NCI-H345 (cell line): Measurements from ENCODE around the gene CREB5.
A peak's percentile ranks its signal among the peaks of the same experiment; 100 is the strongest.

Source experiments
- DNase-seq: peaks from one replicate; lab custom pipeline; 2025; lab: John Stamatoyannopoulos, UW

CREB5 gene

GRCh38 chr7:28479507-28479947, 67.2 kb downstream of the CREB5 start:
- DNase-seq, result no peak

DNA sequence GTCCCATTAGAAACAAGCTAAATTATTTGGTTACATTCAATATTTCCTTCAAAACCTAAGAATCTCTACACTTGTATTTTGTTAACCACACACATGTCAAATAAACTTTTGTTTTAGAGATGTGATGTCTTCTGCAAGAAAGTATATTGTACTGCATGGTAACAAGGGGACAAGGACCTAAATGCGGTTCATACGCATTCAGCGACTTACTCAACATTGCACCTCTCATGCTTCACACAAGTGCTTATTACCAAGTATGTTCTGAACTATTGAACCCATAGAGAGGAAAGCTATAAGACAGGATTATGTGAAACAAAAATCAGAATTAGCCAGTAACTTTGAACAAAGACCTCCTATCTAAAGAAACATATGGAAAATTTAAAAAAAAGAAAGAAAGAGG, 68.3 kb downstream of the CREB5 start:
- DNase-seq, result no peak

DNA sequence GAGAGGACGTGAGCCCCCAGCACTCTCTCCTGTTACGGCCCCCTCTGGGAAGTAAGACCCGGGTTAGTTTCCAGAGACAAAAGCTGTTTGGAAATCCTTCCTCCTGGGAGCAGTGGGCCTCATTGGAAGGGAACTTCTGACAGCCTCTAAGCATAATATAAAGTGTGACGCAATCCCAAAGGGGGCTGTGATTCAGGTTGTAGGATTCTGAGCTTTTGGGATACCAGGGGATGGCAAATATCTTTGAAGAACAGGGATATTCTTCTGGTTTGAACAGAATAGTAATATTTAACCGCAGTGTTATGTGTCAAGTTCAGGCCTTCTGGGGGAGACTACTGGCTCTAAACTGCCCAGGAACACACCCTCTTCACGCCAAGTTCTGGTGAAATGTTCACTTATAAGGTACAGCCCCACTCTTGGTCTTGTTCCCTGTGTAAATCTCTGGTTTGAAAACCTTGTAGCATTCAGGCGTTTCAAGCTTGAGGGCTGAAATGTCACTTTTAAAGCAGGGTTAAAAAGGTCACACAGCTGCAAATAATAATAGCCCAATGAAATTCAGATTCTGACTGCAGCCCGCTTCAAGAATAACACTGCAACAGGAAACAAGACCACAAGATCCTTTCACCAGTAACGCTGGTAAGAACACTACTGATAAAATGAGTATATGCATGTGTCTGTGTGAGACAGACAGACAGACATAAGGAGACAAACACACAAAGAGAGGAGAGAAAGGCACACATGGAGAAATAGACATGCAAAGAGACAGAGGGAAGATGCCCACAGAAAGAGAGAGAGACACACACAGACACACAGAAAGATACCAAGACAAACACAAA, 69.0 kb downstream of the CREB5 start:
- no peak for DNase-seq

DNA sequence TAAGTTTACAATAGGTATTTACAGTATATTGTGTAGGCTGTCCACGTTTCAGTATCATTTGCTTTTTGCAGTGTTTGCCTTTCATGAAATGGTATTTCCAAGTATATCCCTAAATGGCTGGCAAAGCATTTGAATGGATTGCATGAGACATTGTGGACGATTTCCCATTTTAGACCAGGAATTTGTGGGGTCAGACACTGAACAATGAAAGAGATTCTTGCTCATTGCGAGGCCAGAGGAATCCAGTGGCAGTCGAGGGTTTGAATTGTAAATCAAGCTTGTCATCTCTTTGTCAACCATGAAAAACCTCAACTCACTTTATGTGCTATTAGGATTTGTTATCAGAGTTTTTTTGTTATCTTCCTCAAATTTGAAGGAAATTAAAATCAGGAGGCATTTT, 70.8 kb downstream of the CREB5 start:
- DNase-seq, result no peak

DNA sequence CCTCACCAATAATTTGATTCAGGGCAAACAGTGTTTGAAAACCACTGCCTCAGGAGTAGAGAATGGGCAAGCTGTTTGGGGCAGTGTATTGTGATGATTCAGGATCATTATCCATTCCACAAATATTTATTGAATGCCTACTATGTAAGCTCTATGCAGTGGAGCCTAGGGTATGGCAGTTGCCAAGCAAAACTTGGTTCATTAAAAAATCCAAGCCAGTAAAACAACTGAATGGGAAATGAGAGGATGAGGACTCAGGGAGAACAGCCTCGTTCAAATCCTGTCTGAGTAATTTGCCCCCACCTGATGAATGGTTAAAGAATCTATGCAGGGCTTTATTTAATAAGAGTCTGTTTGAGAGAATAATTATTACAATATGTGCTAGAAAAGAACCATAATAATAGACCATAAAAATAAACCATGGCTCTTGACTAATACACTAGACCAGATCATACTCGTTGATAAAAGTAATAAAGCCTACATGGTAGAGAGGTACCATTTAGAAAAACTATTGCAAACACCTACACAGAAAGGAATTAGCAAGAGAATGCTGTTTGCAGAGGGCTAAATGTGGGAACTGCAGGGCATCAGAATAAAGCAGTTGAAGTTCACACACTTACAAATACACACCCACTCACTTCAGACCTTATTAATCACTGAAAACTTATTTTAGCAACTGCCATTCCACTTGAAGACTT, 71.7 kb downstream of the CREB5 start:
- no peak for DNase-seq

- DNase-seq, result no peak
These were observed 72.3 kb downstream of the CREB5 start for GRCh38 chr7:28484606-28484935.

- DNase-seq, result no peak
These were observed 75.2 kb downstream of the CREB5 start for GRCh38 chr7:28487487-28487886.

- DNase-seq, result peak; percentile 11
These were observed 75.9 kb downstream of the CREB5 start for GRCh38 chr7:28488061-28488791.

GRCh38 chr7:28490831-28491230, 78.5 kb downstream of the CREB5 start:
- DNase-seq, result no peak

- no peak for DNase-seq
These were observed 81.2 kb downstream of the CREB5 start for GRCh38 chr7:28493477-28493876.

DNA sequence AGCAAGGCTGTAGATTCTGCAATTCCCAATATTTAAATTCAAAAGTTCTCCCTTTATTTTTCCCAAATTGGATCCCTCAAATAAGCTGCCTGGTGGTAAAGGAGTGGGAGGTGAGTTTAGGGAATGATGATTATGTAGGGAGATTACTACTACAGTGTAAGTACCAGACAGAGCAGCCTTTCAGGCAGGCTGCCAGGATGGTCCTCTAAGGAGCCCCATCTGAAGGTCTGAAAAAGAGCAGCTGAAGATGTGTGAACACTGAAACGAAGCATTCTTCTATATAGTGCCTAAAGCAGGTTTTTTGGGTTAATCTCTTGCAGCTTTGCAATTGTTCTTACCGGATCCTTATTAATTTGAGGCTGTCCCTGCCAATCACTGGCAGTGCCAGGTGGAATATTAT, 84.7 kb downstream of the CREB5 start:
- no peak for DNase-seq

DNA sequence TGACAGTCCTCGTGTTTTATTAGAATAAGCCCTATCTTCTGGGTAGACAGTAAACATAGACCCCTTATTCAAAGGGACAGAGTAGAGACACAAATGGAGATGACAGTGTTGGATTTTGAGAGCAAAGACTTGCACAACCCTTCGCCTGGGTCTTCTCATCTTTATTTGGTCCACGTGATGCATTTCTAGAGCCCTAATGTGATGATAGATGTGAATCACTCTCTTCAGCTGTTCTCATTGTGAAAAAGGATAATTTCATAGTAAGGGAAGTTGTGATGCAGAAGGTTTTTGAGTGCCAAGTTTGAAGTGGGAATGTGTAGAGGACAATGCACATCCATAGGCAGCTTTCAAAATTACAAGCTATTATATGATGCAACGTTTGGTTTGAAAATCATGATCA, 86.3 kb downstream of the CREB5 start:
- no peak for DNase-seq

DNA sequence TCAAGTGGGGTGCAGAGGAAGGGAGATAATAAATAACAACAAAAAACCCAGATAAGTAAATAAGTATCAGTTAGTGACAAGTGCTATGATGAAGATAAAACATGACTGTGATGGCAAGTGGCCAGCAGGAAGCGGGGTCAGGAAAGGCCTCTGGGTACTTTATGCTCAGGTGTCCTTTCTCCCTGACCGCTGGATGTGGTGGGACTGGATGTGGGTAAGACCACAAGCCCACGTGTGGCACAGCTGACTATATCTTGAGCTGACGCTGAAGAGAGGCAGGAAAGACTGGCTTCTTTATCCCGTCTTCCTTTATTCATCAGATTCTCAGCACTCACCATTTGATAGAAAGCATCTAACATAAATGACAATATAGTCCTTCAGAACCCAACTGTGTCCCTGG, 87.8 kb downstream of the CREB5 start:
- no peak for DNase-seq

DNA sequence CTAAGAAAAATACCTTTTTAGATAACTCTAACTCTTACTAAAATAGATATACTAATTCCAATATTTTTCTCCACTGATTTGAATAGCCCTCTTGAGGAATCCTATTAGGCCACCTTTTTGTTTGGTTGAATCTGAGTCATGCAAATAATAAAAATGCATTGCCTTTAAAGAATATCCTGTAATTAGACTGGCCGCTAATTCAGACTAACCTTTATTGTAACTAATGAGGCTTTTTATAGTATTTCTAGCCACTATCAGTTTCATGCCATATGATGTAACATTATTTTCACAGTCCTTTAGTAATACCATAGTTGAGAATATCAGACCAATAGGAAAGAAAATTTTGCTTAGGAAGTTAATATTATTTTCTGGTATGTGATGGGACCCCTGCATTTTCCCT, 90.1 kb downstream of the CREB5 start:
- no peak for DNase-seq

DNA sequence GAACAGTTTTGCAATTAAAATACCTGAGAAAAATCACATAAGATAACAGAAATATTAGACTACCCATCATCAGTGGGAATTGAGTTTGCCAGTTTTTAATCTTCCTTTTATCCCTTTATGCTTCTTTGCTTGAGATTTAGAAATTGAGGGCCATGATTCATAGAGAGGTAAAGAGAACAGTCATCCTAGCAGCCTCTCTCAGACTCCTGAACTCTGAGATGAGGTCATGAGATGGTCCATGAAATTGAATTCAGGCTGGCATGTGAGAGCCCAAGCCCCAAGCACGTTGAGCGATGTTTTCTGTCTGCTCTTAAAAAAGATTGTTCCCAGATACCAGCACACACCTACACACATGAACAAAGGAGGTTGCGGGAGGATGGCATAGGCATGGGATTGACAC, 91.1 kb downstream of the CREB5 start:
- no peak for DNase-seq

GRCh38 chr7:28505014-28505413, 92.7 kb downstream of the CREB5 start:
- DNase-seq, result no peak

DNA sequence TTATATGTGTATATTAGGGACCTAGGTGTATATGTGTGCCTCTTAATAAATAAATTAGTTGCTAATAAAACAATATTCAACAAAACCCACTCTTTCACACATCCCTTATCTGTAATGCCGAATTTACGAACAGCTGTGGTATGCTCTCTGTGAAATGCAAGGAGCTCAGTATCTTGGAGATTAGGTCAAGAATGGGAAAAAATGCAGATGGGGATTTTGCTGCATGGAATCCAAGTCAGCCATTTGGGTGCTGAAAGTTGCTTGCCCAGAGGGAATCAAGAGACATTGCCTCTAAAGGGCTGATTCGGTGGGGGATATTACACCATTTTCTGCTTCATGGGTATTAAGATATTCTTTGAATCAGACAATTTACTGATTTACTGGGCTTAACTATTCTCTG, 93.5 kb downstream of the CREB5 start:
- DNase-seq, result no peak

- no peak for DNase-seq
These were observed 95.4 kb downstream of the CREB5 start for GRCh38 chr7:28507525-28508282.

DNA sequence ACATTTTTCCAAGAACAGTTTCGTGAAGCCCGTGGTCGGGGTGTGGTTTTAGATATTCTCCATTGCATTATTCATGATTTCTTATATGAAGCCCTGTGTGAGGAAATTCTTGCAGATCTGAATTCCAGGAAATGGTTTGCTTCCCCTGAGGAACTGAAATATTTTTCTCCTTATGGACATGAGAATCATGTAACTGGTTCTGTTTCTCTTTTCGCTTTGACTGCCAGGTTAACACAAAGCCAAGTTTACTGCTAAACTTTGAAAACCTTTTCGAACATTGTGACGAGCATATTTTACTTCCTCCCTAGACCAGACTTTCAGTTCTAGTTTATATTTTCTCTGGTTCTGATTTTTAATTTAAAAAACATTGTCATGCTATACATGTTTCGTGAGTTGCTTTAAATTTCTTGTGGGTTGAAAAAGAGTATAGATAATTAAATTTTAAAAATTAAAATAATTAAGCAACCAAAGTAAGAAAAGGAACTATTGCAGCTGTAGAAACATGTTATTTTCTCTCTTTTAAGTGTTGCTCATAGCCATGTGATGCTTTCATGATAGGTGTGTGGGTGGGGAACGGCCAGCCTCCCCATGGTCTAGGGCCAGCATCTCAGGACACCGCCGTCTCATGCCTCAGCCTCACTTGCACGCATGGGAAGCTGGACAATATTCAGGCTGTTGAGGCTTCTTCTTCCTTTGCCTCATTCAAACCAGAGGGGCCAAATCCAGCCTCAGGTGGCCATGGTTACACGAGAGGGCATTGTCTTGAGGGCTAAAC, 97.1 kb downstream of the CREB5 start:
- no peak for DNase-seq

GRCh38 chr7:28510026-28510369, 97.7 kb downstream of the CREB5 start:
- no peak for DNase-seq

- no peak for DNase-seq
These were observed 100.5 kb downstream of the CREB5 start for GRCh38 chr7:28512668-28513440.
